Lower lobe of right lung (tissue), 2 donors: ENCODE measurements around the gene DENND2A. TPM values are rescaled to one million over a fixed set of nuclear protein-coding genes. Genes with fewer than 3 reads are reported as not detected.
A peak's percentile ranks its signal among the peaks of the same experiment; 100 is the strongest.
"Not testable (repeated sequence)": the region's sequence is repeated elsewhere in the genome, so short reads cannot be mapped to it uniquely, and the experiment has no call there.

Experiments used
- ATAC-seq, 2 donors: fragments of 200-7000 bp; cut with Tn5 transposase; one replicate each; pipeline ENCODE4 v1.9.1; 2020 to 2022; ENCODE audit warnings: mild to moderate bottlenecking in 2 of 2, moderate library complexity in 2 of 2
- DNase-seq: peaks from one replicate; pipeline ENCODE4 v3.0.0-alpha.2; 2020
- H3K27ac ChIP-seq: fragments of 200-600 bp; one replicate; pipeline ENCODE4 v1.8.0; 2022
- H3K27me3 ChIP-seq: fragments of 200-600 bp; one replicate; pipeline ENCODE4 v1.8.0; 2022; ENCODE audit warnings: low read depth
- H3K36me3 ChIP-seq: fragments of 200-600 bp; one replicate; pipeline ENCODE4 v1.8.0; 2022; ENCODE audit warnings: mild to moderate bottlenecking
- H3K4me1 ChIP-seq: fragments of 200-600 bp; one replicate; pipeline ENCODE4 v1.8.0; 2022
- H3K4me3 ChIP-seq: fragments of 200-600 bp; one replicate; pipeline ENCODE4 v1.8.0; 2022; ENCODE audit warnings: mild to moderate bottlenecking
- H3K9me3 ChIP-seq: fragments of 200-600 bp; one replicate; pipeline ENCODE4 v1.8.0; 2022
- CTCF ChIP-seq: fragments of 200-600 bp; IDR thresholded peaks from one replicate; pipeline ENCODE4 v1.8.0; 2022; ENCODE audit warnings: antibody characterized with exemption, mild to moderate bottlenecking
- intact Hi-C: fragments of 100-400 bp; cut with DNase I; formaldehyde crosslinking; loops from one replicate; pipeline ENCODE4 v1.11.0; 2022
- total RNA-seq: library from RNA; stranded (reverse); fragmentation: NEBNext Ultra II Directional; extraction: Animal tissue kit (Norgen Biotek cat#: 25700); gene quantifications from one replicate; pipeline ENCODE4 v1.2.1, GENCODE V29; 2021
- donor health status: DM: no; HTN: yes; CAD: no; lungs with severe emphysema.

DENND2A gene
- total RNA-seq, 1 donor from 2014 or later: 19.0 TPM

GRCh38 chr7:140519007-140519399 is 121.6 kb downstream of the DENND2A start:
- H3K27ac ChIP-seq: peak overlapping the region; percentile 46
- no peak for DNase-seq
- H3K36me3 ChIP-seq: peaks cover 8% of the 10 kb centered on the region
- no peaks in the 10 kb centered on the region for H3K9me3 ChIP-seq
- ATAC-seq: no peak
- intact Hi-C loops: loop anchor here (5.0 kb wide), 1 partner anchor 133 kb away; no protein-coding TSS in a partner anchor
- H3K4me1 ChIP-seq: peaks cover 13% of the 10 kb centered on the region
- no peak overlapping the region for H3K4me3 ChIP-seq
- H3K27me3 ChIP-seq: no peaks in the 10 kb centered on the region
- TF ChIP-seq CTCF: no peak

GRCh38 chr7:140518370-140519006 is 122.1 kb downstream of the DENND2A start:
- intact Hi-C loops: loop anchor here (5.0 kb wide), 1 partner anchor 134 kb away; no protein-coding TSS in a partner anchor
- Histone ChIP-seq H3K9me3 (no peaks in the 10 kb centered on the region), H3K4me1 (peaks cover 13% of the 10 kb centered on the region), H3K4me3 (no peak overlapping the region), H3K27ac (peak overlapping the region; percentile 46), H3K27me3 (no peaks in the 10 kb centered on the region), H3K36me3 (peaks cover 7% of the 10 kb centered on the region)
- TF ChIP-seq CTCF: no peak
- DNase-seq (no peak), ATAC-seq (peak in 1 of 2 donors; percentile 15)

- H3K27ac ChIP-seq: peak overlapping the region; percentile 46
These were observed 122.9 kb downstream of the DENND2A start for GRCh38 chr7:140517546-140518369.

GRCh38 chr7:140512317-140513000 is 128.2 kb downstream of the DENND2A start:
- ATAC-seq: peak; percentile 36 to 48
- intact Hi-C loops: no loop called here
- Histone ChIP-seq H3K27me3 (no peaks in the 10 kb centered on the region), H3K9me3 (no peaks in the 10 kb centered on the region), H3K36me3 (no peaks in the 10 kb centered on the region), H3K4me3 (no peak overlapping the region), H3K4me1 (no peaks in the 10 kb centered on the region), H3K27ac (no peak overlapping the region)
- peak; percentile 65 for DNase-seq
- TF ChIP-seq CTCF: no peak

More at GRCh38 chr7:140517546-140518369, 122.9 kb downstream of the DENND2A start:
- H3K4me3 ChIP-seq: no peak overlapping the region
- peaks cover under 1% of the 10 kb centered on the region for H3K36me3 ChIP-seq
- DNase-seq (peak; percentile 89), ATAC-seq (peak; percentile 92 to 95)
- intact Hi-C loops: loop anchor here (5.0 kb wide), 1 partner anchor 135 kb away; no protein-coding TSS in a partner anchor
- no peaks in the 10 kb centered on the region for H3K9me3 ChIP-seq
- peaks cover 13% of the 10 kb centered on the region for H3K4me1 ChIP-seq
- H3K27me3 ChIP-seq: no peaks in the 10 kb centered on the region
- peak; percentile 84 for TF ChIP-seq CTCF

- no peaks in the 10 kb centered on the region for H3K9me3 ChIP-seq
- intact Hi-C loops: no loop called here
- H3K27me3 ChIP-seq: no peaks in the 10 kb centered on the region
- no peak for TF ChIP-seq CTCF
- DNase-seq: no peak
- ATAC-seq: no peak
- no peak overlapping the region for H3K4me3 ChIP-seq
- no peak overlapping the region for H3K27ac ChIP-seq
- H3K36me3 ChIP-seq: no peaks in the 10 kb centered on the region
- H3K4me1 ChIP-seq: no peaks in the 10 kb centered on the region
These were observed 130.8 kb downstream of the DENND2A start for GRCh38 chr7:140509789-140510188.

GRCh38 chr7:140507556-140507955 is 133.1 kb downstream of the DENND2A start:
- intact Hi-C loops: not testable (repeated sequence)

More at GRCh38 chr7:140507556-140507955, 133.1 kb downstream of the DENND2A start:
- not testable (repeated sequence) for H3K4me3 ChIP-seq, H3K36me3 ChIP-seq, H3K27me3 ChIP-seq, H3K4me1 ChIP-seq, DNase-seq, H3K9me3 ChIP-seq, ATAC-seq, H3K27ac ChIP-seq
